Type B pancreatic cell (in vitro differentiated cells): Measurements from ENCODE around the gene SLFN5. TPM values are rescaled to one million over a fixed set of nuclear protein-coding genes. Genes with fewer than 3 reads are reported as not detected.
"Not testable (repeated sequence)": the region's sequence is repeated elsewhere in the genome, so short reads cannot be mapped to it uniquely, and the experiment has no call there.

Experiments
- DNase-seq: peaks from one replicate; pipeline ENCODE4 v3.0.0; 2021; ENCODE audit warnings: mixed read lengths; ENCODE audit not compliant: unreplicated experiment; ENCODE audit errors: extremely low spot score
- H3K27ac Mint-ChIP-seq: 2 replicates; pipeline ENCODE4 v1.8.0; 2021; ENCODE audit warnings: mild to moderate bottlenecking, mixed read lengths
- H3K27me3 Mint-ChIP-seq: 2 replicates; pipeline ENCODE4 v1.8.0; 2021; ENCODE audit warnings: mixed read lengths
- H3K36me3 Mint-ChIP-seq: 2 replicates; pipeline ENCODE4 v1.8.0; 2021; ENCODE audit warnings: mixed read lengths
- H3K4me1 Mint-ChIP-seq: one replicate; pipeline ENCODE4 v1.8.0; 2021; ENCODE audit warnings: mixed read lengths; ENCODE audit not compliant: unreplicated experiment
- H3K4me3 Mint-ChIP-seq: 2 replicates; pipeline ENCODE4 v1.8.0; 2021; ENCODE audit warnings: mild to moderate bottlenecking, mixed read lengths
- H3K9me3 Mint-ChIP-seq: 2 replicates; pipeline ENCODE4 v1.8.0; 2021; ENCODE audit warnings: mixed read lengths
- CTCF ChIP-seq: fragments of 200-600 bp; sonication (generic); conservative IDR thresholded peaks from 2 replicates; pipeline ENCODE4 v1.5.0; 2021; ENCODE audit warnings: antibody characterized with exemption, mild to moderate bottlenecking
- total RNA-seq: library from RNA; stranded (reverse); gene quantifications from 2 replicates; pipeline ENCODE4 v1.2.1, GENCODE V29; 2021; ENCODE audit warnings: low replicate concordance

The SLFN5 gene
- total RNA-seq, 1 donor from 2014 or later: 21.7 TPM

DNA sequence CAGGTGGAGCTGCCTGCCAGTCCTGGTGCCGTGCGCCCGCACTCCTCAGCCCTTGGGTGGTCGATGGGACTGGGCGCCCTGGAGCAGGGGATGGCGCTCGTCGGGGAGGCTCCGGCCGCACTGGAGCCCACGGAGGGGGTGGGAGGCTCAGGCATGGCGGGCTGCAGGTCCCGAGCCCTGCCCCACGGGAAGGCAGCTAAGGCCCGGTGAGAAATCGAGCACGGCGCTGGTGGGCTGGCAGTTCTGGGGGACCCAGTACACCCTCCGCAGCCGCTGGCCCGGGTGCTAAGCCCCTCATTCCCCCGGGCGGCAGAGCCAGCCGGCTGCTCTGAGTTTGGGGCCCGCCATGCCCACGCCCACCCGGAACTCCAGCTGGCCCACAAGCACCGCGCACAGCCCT, 36.0 kb downstream of the SLFN5 start:
- H3K4me1 Mint-ChIP-seq, H3K4me3 Mint-ChIP-seq, H3K27ac Mint-ChIP-seq, DNase-seq, H3K36me3 Mint-ChIP-seq, H3K9me3 Mint-ChIP-seq: not testable (repeated sequence)
- peaks cover 20% of the 10 kb centered on the region for H3K27me3 Mint-ChIP-seq

GRCh38 chr17:35283767-35284166, 40.9 kb downstream of the SLFN5 start:
- Mint-ChIP-seq H3K4me1 (no peaks in the 10 kb centered on the region), H3K9me3 (peaks cover 10% of the 10 kb centered on the region), H3K36me3 (no peaks in the 10 kb centered on the region), H3K27ac (no peak overlapping the region), H3K4me3 (no peak overlapping the region), H3K27me3 (peaks cover 4% of the 10 kb centered on the region)
- no peak for DNase-seq
- no peak for TF ChIP-seq CTCF

DNA sequence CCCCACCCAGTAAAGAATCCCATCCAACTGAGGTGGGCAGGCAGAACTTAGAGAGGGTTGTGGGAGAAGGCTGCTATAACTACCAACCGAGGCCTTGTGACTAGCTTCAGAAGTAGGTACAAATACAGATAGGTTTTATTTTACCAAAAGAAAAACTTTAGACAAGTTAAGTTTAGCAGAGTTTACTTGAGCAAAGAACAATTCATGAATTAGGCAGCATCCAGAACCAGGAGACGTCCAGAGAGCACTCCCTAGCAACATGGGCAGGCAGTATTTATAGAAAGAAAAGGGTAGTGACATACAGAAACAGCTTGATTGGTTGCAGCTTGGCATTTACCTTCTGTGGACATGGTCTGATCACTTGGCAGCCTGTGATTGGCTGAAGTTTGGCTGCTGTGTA, 42.1 kb downstream of the SLFN5 start:
- Mint-ChIP-seq H3K9me3 (peaks cover 10% of the 10 kb centered on the region), H3K27me3 (peaks cover 4% of the 10 kb centered on the region), H3K36me3 (no peaks in the 10 kb centered on the region), H3K4me1 (no peaks in the 10 kb centered on the region), H3K27ac (no peak overlapping the region), H3K4me3 (no peak overlapping the region)
- no peak for TF ChIP-seq CTCF
- DNase-seq: no peak

GRCh38 chr17:35286120-35286781, 43.4 kb downstream of the SLFN5 start:
- H3K27me3 Mint-ChIP-seq: peaks cover 4% of the 10 kb centered on the region
- H3K4me1 Mint-ChIP-seq: no peaks in the 10 kb centered on the region
- no peak for DNase-seq
- peaks cover 10% of the 10 kb centered on the region for H3K9me3 Mint-ChIP-seq
- H3K4me3 Mint-ChIP-seq: no peak overlapping the region
- no peak for TF ChIP-seq CTCF
- no peaks in the 10 kb centered on the region for H3K36me3 Mint-ChIP-seq
- no peak overlapping the region for H3K27ac Mint-ChIP-seq

DNA sequence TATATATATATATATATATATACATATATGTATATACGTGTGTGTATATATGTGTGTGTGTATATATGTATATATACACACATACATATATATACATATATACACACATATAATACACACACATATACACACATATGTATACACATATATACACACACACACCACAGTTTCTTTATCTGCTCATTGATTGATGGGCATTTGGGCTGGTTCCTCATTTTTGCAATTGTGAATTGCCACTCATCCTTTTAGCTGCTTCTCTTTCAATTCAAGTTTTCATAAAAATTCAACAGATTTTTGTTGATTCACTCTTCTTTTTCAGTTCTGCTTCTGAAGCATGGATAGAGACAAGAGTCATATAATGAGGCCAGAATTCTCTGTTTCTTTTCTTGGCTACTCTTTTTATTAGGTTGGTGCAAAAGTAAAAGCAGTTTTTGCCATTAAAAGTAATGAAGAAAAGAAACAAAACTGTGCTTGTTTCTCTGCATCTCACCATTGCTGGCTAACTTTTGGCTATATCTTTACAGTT, 44.5 kb downstream of the SLFN5 start:
- peaks cover 10% of the 10 kb centered on the region for H3K9me3 Mint-ChIP-seq
- no peak overlapping the region for H3K27ac Mint-ChIP-seq
- no peaks in the 10 kb centered on the region for H3K36me3 Mint-ChIP-seq
- no peak for TF ChIP-seq CTCF
- peaks cover 5% of the 10 kb centered on the region for H3K27me3 Mint-ChIP-seq
- H3K4me1 Mint-ChIP-seq: no peaks in the 10 kb centered on the region
- no peak for DNase-seq
- H3K4me3 Mint-ChIP-seq: no peak overlapping the region

DNA sequence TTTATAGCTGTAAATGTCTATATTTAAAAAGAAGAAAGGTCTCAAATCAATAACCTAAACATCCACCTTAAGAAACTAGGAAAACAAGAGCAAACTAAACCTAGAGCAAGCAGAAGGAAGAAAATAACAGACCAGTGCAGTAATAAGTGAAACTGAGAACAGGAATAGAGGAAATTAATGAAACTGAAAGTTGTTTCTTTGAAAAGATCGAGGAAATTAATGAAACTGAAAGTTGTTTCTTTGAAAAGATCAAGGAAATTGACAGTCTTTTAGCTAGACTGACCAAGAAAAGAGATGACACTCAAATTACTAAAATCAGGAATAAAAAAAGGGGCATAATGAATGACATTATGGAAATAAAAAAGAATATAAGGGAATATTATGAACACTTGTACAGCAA, 46.4 kb downstream of the SLFN5 start:
- DNase-seq: no peak
- H3K27ac Mint-ChIP-seq: no peak overlapping the region
- H3K9me3 Mint-ChIP-seq: peaks cover 10% of the 10 kb centered on the region
- no peak for TF ChIP-seq CTCF
- H3K36me3 Mint-ChIP-seq: no peaks in the 10 kb centered on the region
- H3K4me1 Mint-ChIP-seq: no peaks in the 10 kb centered on the region
- H3K27me3 Mint-ChIP-seq: peaks cover 9% of the 10 kb centered on the region
- no peak overlapping the region for H3K4me3 Mint-ChIP-seq
